Pons (tissue), 1 donor: ENCODE measurements around the gene CCR7.
A peak's percentile ranks its signal among the peaks of the same experiment; 100 is the strongest.
"Not testable (repeated sequence)": the region's sequence is repeated elsewhere in the genome, so short reads cannot be mapped to it uniquely, and the experiment has no call there.

Experiments
- DNase-seq: peaks from one replicate; pipeline ENCODE4 v3.0.0-alpha.2; 2016; ENCODE audit warnings: low spot score

Gene CCR7

DNA sequence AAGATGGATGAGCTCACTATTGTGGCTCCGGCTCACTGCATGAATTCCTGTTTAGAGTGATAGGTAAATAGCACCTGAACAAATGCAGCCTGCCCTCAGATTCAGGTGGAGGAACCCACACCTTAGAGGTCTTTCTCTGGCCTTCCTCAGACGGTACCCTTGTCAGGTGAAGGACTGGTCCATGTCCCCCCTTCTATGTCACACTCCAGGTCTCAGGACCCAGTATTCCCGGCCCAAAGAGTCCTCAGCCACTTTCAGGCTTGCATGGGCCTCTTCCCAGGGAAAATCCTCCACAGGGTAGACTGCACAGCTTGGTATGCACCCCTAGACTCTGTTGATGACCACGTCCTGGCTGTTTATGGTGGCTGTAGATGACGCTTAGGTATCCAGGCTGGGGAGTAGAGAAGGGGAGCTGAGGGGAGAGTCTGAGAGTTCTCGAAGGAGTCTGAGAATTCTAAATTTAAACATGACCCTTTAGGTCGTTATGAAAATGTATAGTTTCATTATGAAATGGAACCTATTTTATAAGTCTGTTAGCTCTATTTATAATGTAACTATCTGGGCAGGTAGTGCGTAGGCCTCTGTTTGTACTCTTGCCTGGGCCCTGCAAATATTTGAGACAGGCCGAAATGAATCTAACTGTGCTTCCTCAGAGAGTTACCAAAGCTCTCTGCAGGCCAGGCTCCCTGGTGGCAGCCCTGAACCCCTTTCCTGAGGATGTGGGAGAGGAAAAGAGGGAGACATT lies 32.5 kb upstream of the CCR7 start:
- no peak for DNase-seq

GRCh38 chr17:40597156-40597555 lies 31.9 kb upstream of the CCR7 start:
- DNase-seq, result no peak

- DNase-seq, result peak; percentile 9
Measured at GRCh38 chr17:40596261-40596919, 31.1 kb upstream of the CCR7 start.

DNA sequence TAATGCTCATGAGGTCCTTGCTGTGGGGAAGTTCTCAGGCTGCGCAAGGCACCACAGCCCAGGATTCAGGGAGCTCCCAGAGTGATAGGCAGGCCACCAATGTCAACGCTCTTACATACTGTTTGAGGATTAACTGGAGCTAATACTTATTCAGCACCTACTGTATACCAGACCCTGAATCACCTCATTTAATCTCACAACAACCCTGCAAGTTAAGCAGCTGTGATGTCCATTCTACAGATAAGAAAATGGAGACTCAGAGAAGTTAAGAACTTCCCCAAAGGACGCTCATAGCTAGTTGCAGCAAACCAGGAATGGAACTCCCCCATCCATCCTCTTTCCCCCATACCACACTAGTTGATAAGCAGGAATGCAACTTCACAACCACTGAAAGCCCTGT lies 25.5 kb upstream of the CCR7 start:
- DNase-seq, result no peak

DNA sequence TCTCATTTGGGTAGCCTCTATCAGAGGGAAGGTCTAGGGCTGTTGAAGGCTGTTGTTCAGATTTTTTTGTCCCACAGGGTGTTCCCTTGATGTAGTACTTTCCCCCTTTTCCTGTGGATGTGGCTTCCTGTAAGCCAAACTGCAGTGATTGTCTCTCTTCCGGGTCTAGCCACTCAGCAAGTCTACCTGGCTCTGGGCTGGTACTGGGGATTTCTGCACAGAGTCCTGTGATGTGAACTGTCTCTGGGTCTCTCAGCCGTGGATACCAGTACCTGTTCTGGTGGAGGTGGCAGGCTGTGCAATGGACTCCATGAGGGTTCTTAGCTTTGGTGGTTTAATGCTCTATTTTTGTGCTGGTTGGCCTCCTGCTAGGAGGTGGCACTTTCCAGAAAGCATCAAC lies 23.3 kb upstream of the CCR7 start:
- no peak for DNase-seq

GRCh38 chr17:40586264-40586663 lies 21.0 kb upstream of the CCR7 start:
- not testable (repeated sequence) for DNase-seq

- not testable (repeated sequence) for DNase-seq
Measured at GRCh38 chr17:40584950-40585349, 19.7 kb upstream of the CCR7 start.

DNA sequence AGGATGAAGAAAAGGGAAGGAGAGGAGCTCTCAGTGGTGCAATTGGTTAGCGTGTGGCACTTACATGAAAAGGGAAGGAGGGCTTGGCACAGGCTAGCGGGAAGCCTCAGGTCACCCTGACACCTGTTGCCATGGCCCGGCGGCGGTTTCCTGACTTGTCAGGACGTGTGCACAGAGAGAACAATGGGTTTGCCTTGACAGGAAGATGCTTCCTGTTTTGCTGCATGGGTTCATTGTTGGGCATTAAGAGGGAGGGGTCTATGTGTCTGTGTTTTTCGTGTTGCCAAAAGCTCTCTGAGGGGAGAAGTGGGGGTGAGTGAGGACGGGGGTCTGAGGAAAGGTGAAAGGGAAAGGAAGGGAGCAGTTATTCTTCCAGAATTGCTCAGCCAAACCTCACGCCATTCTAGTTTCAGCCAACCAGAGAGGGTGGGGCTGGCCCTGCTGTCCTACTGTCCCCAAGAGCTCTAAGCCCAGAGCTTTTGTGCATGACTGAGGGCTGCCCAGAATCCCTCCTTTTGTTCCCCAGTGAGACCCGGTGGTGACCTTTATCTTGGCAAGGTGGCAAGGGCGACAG lies 17.1 kb upstream of the CCR7 start:
- DNase-seq, result no peak

DNA sequence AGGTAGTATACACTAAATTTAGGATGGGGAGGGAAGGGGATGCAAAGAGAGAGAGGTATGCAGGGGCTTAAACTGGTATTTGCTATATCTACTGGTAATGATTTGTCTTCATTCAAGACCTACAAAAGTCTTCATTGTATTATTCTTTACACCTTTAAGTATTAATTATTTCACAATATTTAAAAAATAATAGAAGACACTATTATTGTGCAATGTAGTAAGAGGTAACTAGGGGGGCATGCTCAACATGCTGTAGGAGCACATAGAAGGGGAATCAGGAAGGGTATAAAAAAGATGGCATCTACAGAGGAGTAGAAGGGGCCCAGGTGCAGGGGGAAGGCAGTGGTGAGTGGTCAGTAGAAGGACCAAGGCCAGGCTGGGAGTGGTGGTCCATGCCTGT lies 14.9 kb upstream of the CCR7 start:
- no peak for DNase-seq

- DNase-seq, result no peak
Measured at GRCh38 chr17:40579471-40579870, 14.2 kb upstream of the CCR7 start.

DNA sequence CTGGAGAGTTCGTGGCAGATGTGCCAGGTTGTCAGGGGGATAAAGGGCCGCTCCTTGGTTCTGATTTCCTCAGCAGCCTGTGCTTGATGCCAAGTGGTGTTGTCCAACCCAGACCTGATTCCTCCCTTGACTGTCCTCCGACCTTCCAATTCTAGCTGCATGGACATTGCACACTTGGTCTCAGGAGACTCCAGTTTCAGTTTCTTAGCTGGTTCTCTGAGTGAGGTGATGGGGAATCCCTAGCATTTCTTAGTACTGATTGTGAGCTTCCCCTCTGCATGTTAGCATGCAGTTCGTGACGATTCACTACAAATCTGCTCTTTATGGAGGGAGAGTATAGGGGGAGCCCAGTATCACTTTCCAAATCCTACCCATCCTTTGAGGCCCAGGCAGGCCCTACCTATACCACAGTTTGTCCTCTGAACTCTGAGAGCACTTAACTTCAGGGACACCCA lies 12.4 kb upstream of the CCR7 start:
- no peak for DNase-seq

DNA sequence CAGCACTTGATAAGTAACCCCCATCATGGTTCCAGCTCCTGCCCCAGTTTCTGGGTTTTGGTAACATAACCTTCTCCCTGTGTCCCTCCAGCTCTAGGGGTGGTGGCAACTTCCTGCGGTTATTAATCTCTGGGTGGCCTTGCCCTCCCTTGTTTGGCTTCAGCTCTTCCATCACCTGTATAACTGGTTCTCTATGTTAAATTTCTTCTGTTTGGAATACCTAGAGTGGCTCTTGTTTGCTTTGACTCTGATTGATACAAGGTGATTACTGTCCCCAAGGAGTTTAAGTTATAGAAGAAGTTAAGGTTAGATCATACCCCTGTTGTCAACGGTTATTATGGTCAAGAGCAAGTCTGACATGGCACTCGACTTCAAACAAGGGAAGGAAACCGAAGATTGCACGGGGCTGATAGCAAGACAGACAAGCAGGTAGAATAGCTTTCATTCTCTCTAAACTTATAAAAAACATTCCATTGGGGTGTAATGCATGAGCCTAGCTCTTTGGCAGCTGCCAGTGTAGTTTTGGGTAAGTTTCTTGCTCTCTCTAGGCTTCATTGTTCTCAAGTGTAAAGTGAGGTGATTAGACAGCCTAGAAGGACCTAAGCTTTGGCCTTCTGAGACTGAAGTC lies 11.0 kb upstream of the CCR7 start:
- no peak for DNase-seq

- DNase-seq, result no peak
Measured at GRCh38 chr17:40574292-40574691, 9.0 kb upstream of the CCR7 start.

DNA sequence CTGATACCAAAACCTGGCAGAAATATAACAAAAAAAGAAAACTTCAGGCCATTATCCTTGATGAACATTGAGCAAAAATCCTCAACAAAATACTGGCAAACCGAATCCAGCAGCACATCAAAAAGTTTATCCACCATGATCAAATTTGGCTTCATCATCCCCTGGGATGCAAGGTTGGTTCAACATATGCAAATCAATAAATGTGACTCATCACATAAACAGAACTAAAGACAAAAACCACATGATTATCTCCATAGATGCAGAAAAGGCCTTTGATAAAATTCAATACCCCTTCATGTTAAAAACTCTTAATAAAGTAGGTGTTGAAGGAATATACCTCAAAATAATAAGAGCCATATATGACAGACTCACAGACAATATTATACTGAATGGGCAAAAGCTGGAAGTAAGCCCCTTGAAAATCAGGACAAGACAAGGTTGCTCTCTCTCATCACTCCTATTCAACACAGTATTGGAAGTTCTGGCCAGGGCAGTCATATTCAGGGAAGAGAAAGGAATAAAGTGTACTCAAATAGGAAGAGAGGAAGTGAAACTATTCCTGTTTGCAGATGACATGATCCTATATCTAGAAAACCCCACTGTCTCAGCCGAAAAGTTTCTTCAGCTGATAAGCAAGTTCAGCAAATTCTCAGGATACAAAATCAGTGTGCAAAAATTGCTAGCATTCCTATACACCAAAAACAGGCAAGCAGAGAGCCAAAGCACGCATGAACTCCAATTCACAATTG lies 7.1 kb upstream of the CCR7 start:
- DNase-seq, result not testable (repeated sequence)

- DNase-seq, result no peak
Measured at GRCh38 chr17:40568074-40568836, 3.0 kb upstream of the CCR7 start.

GRCh38 chr17:40567377-40567776 lies 2.1 kb upstream of the CCR7 start:
- no peak for DNase-seq

DNA sequence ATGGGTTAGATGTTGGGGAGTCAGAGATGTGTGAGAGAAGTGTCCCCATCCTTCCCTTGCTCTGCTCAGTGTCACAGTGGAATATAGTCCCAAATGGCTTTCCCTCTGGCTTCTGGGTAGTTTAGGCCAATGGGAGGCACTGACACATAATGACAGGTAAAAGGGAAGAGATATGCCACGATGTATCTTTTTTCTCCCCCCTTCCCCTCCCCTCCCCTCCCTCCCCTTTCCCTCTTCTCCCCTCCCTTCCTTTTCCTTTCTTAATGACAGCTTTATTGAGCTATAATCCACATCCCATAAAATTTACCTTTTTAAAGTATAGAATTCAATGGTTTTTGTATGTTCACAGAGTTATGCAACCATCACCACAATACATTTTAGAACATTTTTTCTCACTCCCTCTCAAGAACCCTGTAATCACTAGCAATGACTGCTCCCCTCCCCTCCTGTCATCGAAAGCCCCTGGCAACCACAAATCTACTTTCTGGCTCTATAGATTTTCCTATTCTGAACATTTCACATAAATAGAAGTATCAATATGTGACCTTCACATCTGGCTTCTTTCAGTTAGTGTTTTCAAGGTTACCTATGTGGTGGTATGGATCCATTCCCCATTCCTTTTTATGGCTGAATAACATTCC lies 617 bp upstream of the CCR7 start:
- DNase-seq, result no peak

GRCh38 chr17:40564195-40564882 lies 933 bp downstream of the CCR7 start:
- no peak for DNase-seq

GRCh38 chr17:40563220-40564052 lies 1.8 kb downstream of the CCR7 start:
- no peak for DNase-seq
